ENCODE measurements around the gene COPG2.
"Not testable (repeated sequence)": the region's sequence is repeated elsewhere in the genome, so short reads cannot be mapped to it uniquely, and the experiment has no call there.

COPG2 gene

DNA sequence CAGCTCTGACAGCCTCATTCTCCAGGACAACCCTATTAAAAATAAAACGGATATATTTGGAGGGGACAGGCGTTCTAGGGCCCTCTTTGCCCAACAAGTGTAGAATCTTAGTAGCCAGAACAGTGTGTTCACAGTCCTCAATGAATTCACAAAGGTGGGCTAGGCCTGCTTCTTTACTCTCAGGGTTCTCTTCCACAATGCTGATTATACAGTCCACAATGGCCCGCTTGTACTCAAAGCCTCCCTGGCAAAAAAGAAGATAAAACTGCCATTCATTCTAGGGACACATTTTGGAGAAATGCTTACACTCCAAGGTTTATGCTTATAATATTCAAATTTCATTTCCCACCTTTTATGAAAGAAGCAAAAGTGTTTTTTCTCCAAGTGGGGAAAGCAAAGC is 114.1 kb downstream of the COPG2 start:
- DNase-seq: no peak

DNA sequence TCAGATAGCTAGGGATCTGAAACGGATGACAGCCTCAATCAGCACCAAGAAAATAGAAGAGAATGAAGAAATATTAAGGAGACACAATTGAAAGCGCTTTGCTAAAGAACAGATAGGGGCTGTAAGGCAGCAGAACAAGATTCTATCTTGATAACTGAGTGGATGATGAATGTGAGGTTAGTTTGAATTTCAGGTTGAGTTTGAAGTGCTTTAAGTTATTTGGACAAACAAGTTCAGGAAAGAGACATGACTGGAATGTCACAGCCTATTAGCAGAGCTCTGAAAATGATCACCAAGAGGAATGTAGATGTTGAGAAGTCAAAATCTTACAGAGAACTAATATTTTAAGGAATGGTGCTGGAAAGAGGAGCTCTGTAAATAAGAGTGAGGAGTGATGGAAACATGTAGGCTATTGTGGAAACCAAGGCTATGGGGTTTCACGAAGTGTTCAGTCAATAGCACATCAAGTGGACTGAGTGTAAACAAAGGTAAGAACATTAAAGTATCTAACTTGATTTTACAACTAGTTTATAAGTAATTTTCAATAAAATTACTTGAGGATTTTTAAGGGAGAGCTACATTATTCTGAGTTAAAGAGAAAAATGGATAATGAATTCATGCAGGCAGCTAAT is 115.0 kb downstream of the COPG2 start:
- no peak for DNase-seq

- DNase-seq: no peak
Observed at GRCh38 chr7:130544356-130544755, 124.2 kb downstream of the COPG2 start.

DNA sequence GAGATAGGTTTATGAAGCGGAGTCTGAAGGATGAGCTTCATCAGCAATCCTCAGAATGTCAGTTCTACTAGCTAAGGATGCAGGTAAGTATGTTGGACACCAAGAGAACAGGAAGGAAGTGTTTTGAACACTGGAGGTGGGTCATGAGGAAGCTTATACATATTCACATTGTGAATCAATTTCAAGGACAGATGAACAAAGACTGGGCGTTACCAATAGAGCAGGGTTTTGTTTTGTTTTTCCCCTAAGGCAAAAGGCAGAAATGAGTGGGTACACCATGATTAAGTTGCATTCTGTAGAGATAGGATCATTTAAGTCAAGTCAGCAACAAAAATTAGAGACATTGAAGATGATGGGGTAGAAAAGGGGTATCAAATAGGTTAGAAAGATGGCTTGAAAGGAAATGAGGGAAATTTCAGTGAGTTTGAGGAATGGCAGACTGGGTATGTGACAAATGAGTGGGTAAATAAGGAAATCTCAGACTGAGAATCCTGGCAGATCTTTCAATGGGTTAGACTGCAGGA is 125.0 kb downstream of the COPG2 start:
- DNase-seq: no peak

DNA sequence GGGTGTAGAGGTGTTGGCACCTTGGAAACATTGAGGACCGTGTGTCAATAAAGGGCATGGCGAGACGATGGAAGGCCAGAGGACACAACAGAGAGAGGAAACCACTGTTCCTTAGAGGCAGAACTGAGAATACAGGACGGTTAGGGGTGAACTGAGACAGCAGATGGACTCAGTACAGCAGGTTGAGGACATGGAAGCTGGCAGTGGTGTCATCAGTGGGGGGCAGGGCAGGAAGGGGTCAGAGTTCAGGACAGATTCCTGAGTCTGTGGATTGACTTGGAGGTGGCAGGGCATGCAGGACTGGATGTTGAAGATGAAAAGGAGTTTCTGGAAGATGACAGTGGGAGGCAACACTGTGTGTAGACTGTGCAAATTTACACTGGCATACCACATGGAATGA is 126.3 kb downstream of the COPG2 start:
- not testable (repeated sequence) for DNase-seq

DNA sequence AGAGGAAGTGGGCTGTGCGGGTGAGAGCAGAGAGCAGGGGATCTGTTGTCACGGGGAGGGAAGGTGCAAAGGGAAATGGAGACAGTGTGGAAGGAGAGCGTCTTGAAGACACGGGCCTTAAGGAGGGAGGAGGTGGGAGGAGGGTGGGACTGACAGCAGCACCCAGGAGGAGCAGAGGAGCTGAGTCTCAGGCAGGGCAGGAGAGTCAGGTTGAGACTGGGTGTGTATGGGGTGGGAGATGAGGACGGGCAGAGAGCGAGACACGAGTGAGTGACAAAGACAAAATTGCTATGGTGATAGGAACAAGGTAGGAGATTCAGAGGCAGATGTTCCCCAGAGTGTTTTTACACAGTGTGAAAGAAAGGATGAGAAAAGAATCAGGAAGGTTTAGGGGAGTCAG is 127.3 kb downstream of the COPG2 start:
- not testable (repeated sequence) for DNase-seq

DNA sequence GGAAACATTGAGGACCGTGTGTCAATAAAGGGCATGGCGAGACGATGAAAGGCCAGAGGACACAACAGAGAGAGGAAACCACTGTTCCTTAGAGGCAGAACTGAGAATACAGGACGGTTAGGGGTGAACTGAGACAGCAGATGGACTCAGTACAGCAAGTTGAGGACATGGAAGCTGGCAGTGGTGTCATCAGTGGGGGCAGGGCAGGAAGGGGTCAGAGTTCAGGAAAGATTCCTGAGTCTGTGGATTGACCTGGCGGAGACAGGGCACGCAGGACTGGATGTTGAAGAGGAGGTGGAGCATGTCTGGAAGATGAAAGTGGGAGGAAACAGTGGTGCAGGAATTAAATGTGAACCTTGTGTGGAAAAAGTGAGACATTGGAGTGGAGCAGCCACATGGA is 130.7 kb downstream of the COPG2 start:
- not testable (repeated sequence) for DNase-seq

- no peak for DNase-seq
Observed at GRCh38 chr7:130529417-130529816, 139.1 kb downstream of the COPG2 start.

DNA sequence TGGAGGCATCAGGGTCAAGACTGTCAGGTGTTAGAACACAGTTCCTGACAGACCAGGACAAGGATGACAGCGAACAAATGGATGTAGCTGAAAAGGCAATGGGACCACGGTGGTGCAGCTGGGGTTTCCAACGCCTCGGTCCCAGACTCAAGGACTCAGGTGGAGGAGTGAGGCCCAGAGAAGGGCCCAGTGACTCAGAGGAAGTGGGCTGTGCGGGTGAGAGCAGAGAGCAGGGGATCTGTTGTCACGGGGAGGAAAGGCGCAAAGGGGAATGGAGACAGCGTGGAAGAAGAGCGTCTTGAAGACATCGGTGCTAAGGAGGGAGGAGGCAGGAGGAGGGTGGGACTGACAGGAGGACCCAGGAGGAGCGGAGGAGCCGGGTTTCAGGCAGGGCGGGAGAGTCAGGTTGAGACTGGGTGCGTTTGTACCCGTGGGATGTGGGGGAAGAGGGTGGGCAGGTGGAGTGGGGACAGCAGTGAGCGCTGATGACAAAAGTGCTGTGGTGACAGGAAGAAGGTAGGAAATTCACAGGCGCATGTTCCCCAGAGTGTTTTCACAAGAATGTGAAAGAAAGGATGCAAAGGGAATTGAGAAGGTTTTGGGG is 140.7 kb downstream of the COPG2 start:
- not testable (repeated sequence) for DNase-seq

- DNase-seq: no peak
Observed at GRCh38 chr7:130524628-130525027, 143.9 kb downstream of the COPG2 start.

DNA sequence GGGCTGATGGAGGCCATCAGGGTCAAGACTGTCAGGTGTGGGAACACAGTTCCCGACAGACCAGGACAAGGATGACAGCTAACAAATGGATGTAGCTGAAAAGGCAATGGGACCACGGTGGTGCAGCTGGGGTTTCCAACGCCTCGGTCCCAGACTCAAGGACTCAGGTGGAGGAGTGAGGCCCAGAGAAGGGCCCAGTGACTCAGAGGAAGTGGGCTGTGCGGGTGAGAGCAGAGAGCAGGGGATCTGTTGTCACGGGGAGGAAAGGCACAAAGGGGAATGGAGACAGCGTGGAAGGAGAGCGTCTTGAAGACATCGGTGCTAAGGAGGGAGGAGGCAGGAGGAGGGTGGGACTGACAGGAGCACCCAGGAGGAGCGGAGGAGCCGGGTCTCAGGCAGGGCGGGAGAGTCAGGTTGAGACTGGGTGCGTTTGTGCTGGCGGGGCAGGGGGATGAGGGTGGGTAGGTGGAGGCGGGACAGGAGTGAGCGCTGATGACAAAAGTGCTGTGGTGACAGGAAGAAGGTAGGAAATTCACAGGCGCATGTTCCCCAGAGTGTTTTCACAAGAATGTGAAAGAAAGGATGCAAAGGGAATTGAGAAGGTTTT is 144.9 kb downstream of the COPG2 start:
- DNase-seq: not testable (repeated sequence)

DNA sequence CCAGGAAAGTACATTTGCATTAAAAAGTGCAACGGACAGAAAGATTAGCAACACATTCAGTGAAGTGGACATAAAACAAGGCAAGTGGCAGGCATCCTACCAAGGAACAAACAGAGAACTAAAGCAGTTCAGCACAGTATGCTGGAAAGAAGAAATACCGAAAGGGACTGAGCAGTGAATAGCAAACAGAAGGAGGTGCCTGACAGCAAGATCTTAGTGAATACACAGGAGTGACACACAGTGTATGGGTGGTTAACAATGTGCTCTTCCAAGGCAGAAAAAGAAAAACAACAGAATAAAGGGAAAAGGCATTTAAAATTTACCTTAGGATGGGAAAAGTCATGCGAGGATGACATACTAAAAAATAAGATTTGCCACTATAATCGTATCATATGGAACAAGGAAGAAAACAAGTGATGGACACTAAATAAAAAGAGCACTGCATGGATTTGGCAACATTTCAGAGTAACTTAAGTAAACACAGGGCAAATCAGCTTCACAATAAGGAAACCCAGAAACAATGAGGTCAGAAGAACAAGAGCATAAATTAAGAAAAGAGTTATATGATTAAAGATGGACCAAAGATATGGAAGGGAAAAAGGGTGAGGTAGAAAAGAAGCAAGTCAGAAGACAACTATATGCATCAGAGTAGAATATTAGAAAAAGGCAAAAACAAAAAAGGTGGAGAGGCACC is 147.1 kb downstream of the COPG2 start:
- DNase-seq: no peak

DNA sequence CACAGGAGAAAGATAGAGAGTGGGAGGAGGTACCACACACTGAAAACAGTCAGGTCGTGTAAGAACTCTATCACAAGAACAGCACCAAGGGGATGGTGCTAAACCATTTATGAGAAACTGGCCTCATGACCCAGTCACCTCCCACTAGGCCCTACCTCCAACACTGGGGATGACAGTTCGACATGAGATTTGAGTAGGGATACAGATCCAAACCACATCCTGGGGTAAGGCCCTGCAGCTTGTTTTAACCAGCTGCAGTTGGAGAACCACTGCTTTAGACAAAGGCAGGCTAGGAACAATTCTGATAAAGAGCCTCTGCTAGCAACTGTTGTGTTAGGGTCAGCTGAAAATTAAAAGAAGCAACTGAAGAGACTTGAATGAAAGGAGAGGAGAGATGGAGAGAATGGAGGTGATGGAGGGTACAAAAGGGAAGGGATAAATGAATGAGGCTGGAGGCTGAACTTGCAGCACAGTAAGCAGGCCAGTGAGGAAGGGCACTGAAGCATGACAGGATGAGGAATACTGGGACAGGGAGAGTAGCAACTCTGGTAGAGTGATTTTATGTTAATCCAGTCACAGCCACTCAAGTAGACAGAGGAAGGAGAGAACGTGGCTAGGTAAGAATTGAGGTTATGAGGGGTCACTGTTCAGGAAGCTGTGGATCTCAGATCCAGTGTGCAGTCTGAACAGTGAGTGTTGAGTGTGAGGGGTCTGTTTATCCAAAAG is 153.1 kb downstream of the COPG2 start:
- no peak for DNase-seq

DNA sequence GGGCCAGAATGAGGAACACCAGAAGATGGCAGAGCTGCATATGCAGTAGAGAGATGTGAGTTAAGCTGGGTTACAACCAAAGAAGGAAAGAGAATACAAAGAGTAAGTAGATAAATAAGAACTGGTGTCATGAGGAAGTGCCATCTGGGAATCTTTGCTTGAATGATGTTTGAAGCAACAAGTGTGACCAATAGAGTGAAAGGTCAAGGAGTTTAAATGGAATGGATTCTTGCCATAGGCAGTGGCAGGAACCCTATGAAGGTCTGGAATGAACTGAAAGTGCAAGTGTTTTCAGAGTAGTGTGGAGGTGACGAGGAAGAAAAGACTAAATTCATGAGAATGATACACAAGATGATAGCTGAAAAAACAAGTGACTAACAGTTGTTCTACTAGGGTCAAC is 155.1 kb downstream of the COPG2 start:
- DNase-seq: no peak

DNA sequence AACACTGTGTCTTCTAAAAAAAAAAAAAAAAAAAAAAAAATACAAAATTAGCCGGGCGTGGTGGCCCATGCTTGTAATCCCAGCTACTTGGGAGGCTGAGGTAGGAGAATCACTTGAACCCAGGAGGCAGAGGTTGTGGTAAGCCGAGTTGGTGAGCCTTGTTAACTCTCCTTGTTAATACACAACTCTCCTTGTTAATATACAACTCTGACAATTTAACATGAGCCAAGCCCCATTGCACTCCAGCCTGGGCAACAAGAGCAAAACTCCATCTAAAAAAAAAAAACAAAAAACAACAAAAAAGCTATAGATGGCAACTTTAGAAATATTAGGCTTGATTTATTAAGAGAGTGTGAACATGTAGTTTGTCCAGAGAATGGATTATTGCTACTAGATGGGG is 156.5 kb downstream of the COPG2 start:
- not testable (repeated sequence) for DNase-seq

- no peak for DNase-seq
Observed at GRCh38 chr7:130506358-130506757, 162.2 kb downstream of the COPG2 start.

GRCh38 chr7:130505753-130506152 is 162.8 kb downstream of the COPG2 start:
- DNase-seq: no peak

- DNase-seq: no peak
Observed at GRCh38 chr7:130500910-130501309, 167.6 kb downstream of the COPG2 start.

- DNase-seq: no peak
Observed at GRCh38 chr7:130500463-130500862, 168.1 kb downstream of the COPG2 start.

GRCh38 chr7:130494431-130494858 is 174.1 kb downstream of the COPG2 start:
- no peak for DNase-seq

DNA sequence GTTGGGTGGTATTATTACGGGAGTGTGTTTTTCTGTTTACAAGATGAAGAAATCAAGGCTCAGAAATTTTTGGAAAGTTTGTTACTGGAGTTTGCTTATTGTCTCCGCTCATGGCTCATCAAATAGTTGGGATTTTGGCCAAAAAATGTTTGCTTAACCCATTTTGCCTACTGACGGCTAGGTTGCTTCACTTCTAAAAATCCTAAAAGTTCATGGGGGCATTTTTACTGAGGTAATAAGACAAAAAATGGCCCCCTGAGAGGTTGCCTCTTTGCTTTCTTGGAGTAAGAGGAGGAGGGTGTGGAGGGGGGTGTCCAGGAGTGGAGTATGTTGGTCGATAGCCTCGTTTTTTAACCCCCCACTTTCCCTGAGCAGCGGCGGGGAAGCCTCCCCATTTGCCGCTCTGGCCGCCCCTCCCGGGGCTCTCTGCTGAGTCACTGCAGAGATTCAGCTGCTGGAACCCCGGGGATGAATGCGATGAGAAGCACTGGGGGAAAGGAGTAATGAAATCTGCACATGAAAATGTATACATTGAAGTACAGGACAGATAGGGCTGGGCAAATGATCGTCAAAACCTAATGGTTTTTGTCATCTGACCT is 175.2 kb downstream of the COPG2 start:
- no peak for DNase-seq

- no peak for DNase-seq
Observed at GRCh38 chr7:130492523-130493274, 175.8 kb downstream of the COPG2 start.
